OCI-LY7 (cell line): ENCODE data around the gene VANGL1. TPM values are rescaled to one million over a fixed set of nuclear protein-coding genes. Genes with fewer than 3 reads are reported as not detected.

Source experiments
- BruUV-seq: library from RNA; stranded (reverse); fragments of 400-500 nt; replicated peaks from 2 replicates; lab custom pipeline; 2021; lab: Mats Ljungman, UMichigan
- CTCF ChIA-PET: fragments of 300-600 bp; sonication (Branson Sonifier 250); formaldehyde crosslinking; loops from one replicate; lab custom pipeline; 2022; ENCODE audit warnings: antibody characterized with exemption; ENCODE audit not compliant: unreplicated experiment; lab: Charles Lee
- POLR2A ChIA-PET: fragments of 300-600 bp; sonication (Branson Sonifier 250); formaldehyde crosslinking; loops from one replicate; lab custom pipeline; 2022; ENCODE audit warnings: antibody characterized with exemption; lab: Charles Lee
- DNase-seq: peaks from one replicate; pipeline ENCODE4 v3.0.0-alpha.2; 2015; ENCODE audit warnings: low spot score
- H2AFZ ChIP-seq: fragments of 200-600 bp; sonication (generic), shearing (Covaris generic); 2 replicates; pipeline ENCODE4 v1.6.1; 2014; ENCODE audit warnings: mild to moderate bottlenecking, antibody characterized with exemption, low read length, moderate library complexity
- H3K27ac ChIP-seq: fragments of 200-600 bp; sonication (generic); 2 replicates; pipeline ENCODE4 v1.5.1; 2014; ENCODE audit warnings: mixed run types, low read depth, mild to moderate bottlenecking, moderate library complexity, low read length, inconsistent platforms; ENCODE audit not compliant: poor library complexity, severe bottlenecking
- H3K36me3 ChIP-seq: fragments of 200-600 bp; sonication (generic); 2 replicates; pipeline ENCODE4 v1.6.1; 2014; ENCODE audit warnings: mild to moderate bottlenecking, antibody characterized with exemption, low read length, moderate library complexity, mixed read lengths; ENCODE audit not compliant: insufficient read depth
- H3K4me1 ChIP-seq: fragments of 200-600 bp; sonication (generic); 2 replicates; pipeline ENCODE4 v1.5.1; 2014; ENCODE audit warnings: mild to moderate bottlenecking, low read length; ENCODE audit not compliant: insufficient read depth, poor library complexity, severe bottlenecking
- H3K4me2 ChIP-seq: fragments of 200-600 bp; sonication (generic); 2 replicates; pipeline ENCODE4 v1.6.1; 2014; ENCODE audit warnings: mild to moderate bottlenecking, low read length
- H3K4me3 ChIP-seq: fragments of 200-600 bp; sonication (generic); 2 replicates; pipeline ENCODE4 v1.5.1; 2014; ENCODE audit warnings: mild to moderate bottlenecking, low read depth, low read length; ENCODE audit not compliant: poor library complexity, severe bottlenecking
- H3K79me2 ChIP-seq: fragments of 200-600 bp; sonication (generic); 2 replicates; pipeline ENCODE4 v1.6.1; 2016; ENCODE audit warnings: low read depth, mild to moderate bottlenecking, low read length, moderate library complexity, mixed read lengths; ENCODE audit not compliant: insufficient read depth
- H3K9me2 ChIP-seq: fragments of 200-600 bp; sonication (generic); 2 replicates; pipeline ENCODE4 v1.6.1; 2016; ENCODE audit warnings: mild to moderate bottlenecking, low read length, mixed read lengths; ENCODE audit not compliant: insufficient read depth
- H3K9me3 ChIP-seq: fragments of 200-600 bp; sonication (generic); 2 replicates; pipeline ENCODE4 v1.6.1; 2014; ENCODE audit warnings: mild to moderate bottlenecking, mixed run types, low read length, mixed read lengths
- H4K20me1 ChIP-seq: fragments of 200-600 bp; sonication (generic); 2 replicates; pipeline ENCODE4 v1.6.1; 2014; ENCODE audit warnings: mild to moderate bottlenecking, antibody characterized with exemption, low read length, moderate library complexity, mixed read lengths; ENCODE audit not compliant: insufficient read depth
- EZH2phosphoT487 ChIP-seq: fragments of 200-600 bp; sonication (generic); IDR thresholded peaks from 2 replicates; pipeline ENCODE4 v1.6.1; 2018; ENCODE audit warnings: low read depth, borderline replicate concordance, mild to moderate bottlenecking, mixed run types, antibody characterized with exemption, low read length, moderate library complexity, mixed read lengths
- intact Hi-C: fragments of 100-400 bp; cut with micrococcal nuclease; formaldehyde crosslinking; loops from one replicate; pipeline ENCODE4 v1.10.0; 2022; ENCODE audit not compliant: unreplicated experiment
- total RNA-seq, 2 experiments: library from RNA; depleted of rRNA in 1 of 2; stranded (reverse); fragments of >200 nt in 1 of 2; shearing (Covaris generic) in 1 of 2; gene quantifications; 2 replicates each; pipeline ENCODE4 v1.2.3, GENCODE V29; 2014 to 2022
- TF ChIP-seq, protein P1 (sequence below): fragments of 200-600 bp; sonication (generic); conservative IDR thresholded peaks from 2 replicates; pipeline ENCODE4 v1.5.1; 2014; ENCODE audit warnings: mild to moderate bottlenecking, antibody characterized with exemption, low read length, moderate library complexity, mixed read lengths

Gene VANGL1
- total RNA-seq, 2 experiments from 2014 or later, result 1.2 TPM; not detected in 1

DNA sequence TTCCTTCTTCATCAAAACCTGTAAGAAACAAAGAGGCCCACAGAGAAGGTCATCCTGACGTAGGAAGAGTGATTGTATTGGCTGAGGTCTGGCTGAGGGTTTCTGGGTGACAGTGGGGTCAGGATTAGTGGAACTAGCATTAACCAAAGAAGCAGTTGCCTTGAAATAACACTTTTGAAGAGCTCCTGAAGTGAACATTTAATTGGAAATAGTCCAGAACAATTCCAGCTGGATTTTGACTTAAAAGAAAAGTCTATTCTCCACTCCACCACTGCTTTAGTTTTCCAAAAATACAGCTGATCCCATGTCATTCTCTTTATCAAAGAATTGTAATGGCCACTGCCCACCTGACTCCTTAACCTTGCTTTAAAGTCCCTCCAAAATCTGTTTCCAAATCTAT is 99.0 kb downstream of the VANGL1 start:
- H4K20me1 ChIP-seq, result no peaks in the 10 kb centered on the region
- no TSS peak for BruUV-seq
- no peaks in the 10 kb centered on the region for H3K4me1 ChIP-seq
- no peak overlapping the region for H3K4me3 ChIP-seq
- no peak overlapping the region for H3K27ac ChIP-seq
- no peak for TF ChIP-seq EZH2phosphoT487
- TF ChIP-seq, protein P1, sequence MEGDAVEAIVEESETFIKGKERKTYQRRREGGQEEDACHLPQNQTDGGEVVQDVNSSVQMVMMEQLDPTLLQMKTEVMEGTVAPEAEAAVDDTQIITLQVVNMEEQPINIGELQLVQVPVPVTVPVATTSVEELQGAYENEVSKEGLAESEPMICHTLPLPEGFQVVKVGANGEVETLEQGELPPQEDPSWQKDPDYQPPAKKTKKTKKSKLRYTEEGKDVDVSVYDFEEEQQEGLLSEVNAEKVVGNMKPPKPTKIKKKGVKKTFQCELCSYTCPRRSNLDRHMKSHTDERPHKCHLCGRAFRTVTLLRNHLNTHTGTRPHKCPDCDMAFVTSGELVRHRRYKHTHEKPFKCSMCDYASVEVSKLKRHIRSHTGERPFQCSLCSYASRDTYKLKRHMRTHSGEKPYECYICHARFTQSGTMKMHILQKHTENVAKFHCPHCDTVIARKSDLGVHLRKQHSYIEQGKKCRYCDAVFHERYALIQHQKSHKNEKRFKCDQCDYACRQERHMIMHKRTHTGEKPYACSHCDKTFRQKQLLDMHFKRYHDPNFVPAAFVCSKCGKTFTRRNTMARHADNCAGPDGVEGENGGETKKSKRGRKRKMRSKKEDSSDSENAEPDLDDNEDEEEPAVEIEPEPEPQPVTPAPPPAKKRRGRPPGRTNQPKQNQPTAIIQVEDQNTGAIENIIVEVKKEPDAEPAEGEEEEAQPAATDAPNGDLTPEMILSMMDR, result no peak
- ChIA-PET CTCF (no interaction called here), POLR2A (interaction anchor here (1.0 kb wide), 1 partner anchor 11 kb away, joined by 3 read pairs; no protein-coding TSS in a partner anchor)
- H3K9me2 ChIP-seq, result no peaks in the 10 kb centered on the region
- H3K79me2 ChIP-seq, result no peaks in the 10 kb centered on the region
- no peak for DNase-seq
- no peak overlapping the region for H3K4me2 ChIP-seq
- H2AFZ ChIP-seq, result no peak overlapping the region
- H3K9me3 ChIP-seq, result no peaks in the 10 kb centered on the region
- no peaks in the 10 kb centered on the region for H3K36me3 ChIP-seq
- intact Hi-C loops, result no loop called here

DNA sequence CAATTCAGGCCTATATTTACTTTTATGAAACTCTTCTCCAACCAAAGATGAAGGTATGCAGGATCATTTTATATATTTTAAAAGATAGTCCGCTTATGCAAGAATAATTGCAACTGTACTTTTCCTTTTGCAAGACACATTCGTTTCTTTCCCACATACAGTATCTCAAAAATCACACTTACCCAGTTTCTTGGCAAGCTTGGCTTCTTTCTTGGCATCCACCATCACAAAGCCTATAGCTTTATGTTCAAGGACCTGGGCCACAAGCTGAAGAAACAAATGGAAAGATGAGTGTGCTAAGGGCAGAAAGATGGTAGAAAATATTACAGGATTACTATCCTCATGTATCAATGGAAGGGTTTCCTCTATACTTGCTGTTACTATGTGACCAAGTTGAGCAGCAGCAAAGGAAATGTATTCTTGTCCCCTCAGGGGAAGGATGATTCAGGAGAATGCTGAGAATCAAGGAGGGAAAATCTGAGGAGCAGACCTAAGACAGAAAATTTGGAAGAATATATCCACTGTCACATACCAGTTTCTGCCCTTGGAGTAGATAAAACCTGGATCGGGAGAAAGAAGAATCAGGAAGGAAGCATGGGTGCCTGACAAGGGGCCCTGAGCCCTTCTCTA is 103.0 kb downstream of the VANGL1 start:
- Histone ChIP-seq H3K4me2 (no peak overlapping the region), H3K4me1 (no peaks in the 10 kb centered on the region), H3K9me3 (no peaks in the 10 kb centered on the region), H3K79me2 (no peaks in the 10 kb centered on the region), H4K20me1 (no peaks in the 10 kb centered on the region), H3K9me2 (no peaks in the 10 kb centered on the region), H3K36me3 (no peaks in the 10 kb centered on the region), H2AFZ (no peak overlapping the region), H3K27ac (no peak overlapping the region), H3K4me3 (no peak overlapping the region)
- POLR2A ChIA-PET, result interaction anchor here (0.9 kb wide), 1 partner anchor 8 kb away, joined by 3 read pairs; no protein-coding TSS in a partner anchor
- no peak for TF ChIP-seq EZH2phosphoT487
- TF ChIP-seq, protein P1, result no peak
- intact Hi-C loops, result no loop called here
- CTCF ChIA-PET, result no interaction called here
- no peak for DNase-seq
- no TSS peak for BruUV-seq

DNA sequence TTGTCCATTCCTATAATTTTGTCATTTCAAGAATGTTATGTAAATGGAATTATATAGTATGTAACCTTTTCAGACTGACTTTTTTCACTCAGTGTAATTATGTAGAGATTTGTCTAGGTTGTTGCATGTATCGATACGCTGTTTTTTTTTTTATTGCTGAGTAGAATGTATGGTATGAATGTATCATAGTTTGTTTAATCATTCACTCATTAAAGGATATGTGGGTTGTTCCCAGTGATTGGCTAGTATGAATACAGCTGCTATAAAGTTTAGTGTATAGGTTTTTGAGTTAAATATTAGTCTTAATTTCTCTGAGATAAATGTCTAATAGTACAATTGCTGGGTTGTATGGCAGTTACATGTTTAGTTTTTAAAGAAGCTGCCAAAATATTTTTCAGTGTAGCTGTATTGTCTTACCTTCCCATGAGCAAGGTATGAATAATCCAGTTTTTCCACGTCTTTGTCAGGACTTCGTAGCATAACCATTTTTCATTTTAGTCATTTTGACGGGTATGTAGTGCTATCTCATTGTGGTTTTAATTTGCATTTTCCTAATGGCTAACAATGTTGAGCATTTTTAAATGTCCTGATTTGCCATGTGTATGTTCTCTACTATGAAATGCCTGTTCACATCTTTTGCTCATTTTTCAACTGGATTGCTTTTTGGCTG is 104.4 kb downstream of the VANGL1 start:
- ChIA-PET POLR2A (no interaction called here), CTCF (no interaction called here)
- H3K4me1 ChIP-seq, result no peaks in the 10 kb centered on the region
- intact Hi-C loops, result no loop called here
- no peak overlapping the region for H2AFZ ChIP-seq
- no peak for DNase-seq
- no peaks in the 10 kb centered on the region for H3K9me2 ChIP-seq
- H4K20me1 ChIP-seq, result no peaks in the 10 kb centered on the region
- no peak overlapping the region for H3K27ac ChIP-seq
- TF ChIP-seq EZH2phosphoT487, result no peak
- TF ChIP-seq, protein P1, result no peak
- H3K36me3 ChIP-seq, result no peaks in the 10 kb centered on the region
- no TSS peak for BruUV-seq
- H3K9me3 ChIP-seq, result no peaks in the 10 kb centered on the region
- H3K4me3 ChIP-seq, result no peak overlapping the region
- H3K79me2 ChIP-seq, result no peaks in the 10 kb centered on the region
- H3K4me2 ChIP-seq, result no peak overlapping the region
